Mucosa of descending colon (tissue), 3 donors: ENCODE data around the gene LRRTM3. TPM values are rescaled to one million over a fixed set of nuclear protein-coding genes. Genes with fewer than 3 reads are reported as not detected.

Source experiments
- ATAC-seq: fragments of 200-7000 bp; cut with Tn5 transposase; one replicate; pipeline ENCODE4 v1.9.1; 2020; ENCODE audit warnings: mild to moderate bottlenecking, moderate library complexity
- DNase-seq, 3 donors: peaks; one replicate each; pipeline ENCODE4 v3.0.0-alpha.2; 2020
- H3K36me3 ChIP-seq: fragments of 200-600 bp; one replicate; pipeline ENCODE4 v1.8.0; 2021; ENCODE audit warnings: low read depth, mild to moderate bottlenecking
- H3K4me1 ChIP-seq: fragments of 200-600 bp; one replicate; pipeline ENCODE4 v1.8.0; 2021; ENCODE audit warnings: low read depth, mild to moderate bottlenecking
- H3K4me3 ChIP-seq: fragments of 200-600 bp; one replicate; pipeline ENCODE4 v1.8.0; 2021; ENCODE audit warnings: mild to moderate bottlenecking
- H3K9me3 ChIP-seq: fragments of 200-600 bp; one replicate; pipeline ENCODE4 v1.8.0; 2021; ENCODE audit warnings: mild to moderate bottlenecking
- intact Hi-C, 2 donors: fragments of 100-400 bp; cut with DNase I in 1 of 2; cut with micrococcal nuclease in 1 of 2; formaldehyde crosslinking; loops; one replicate each; pipeline versions ENCODE4 v1.11.0 to v1.11.1; 2022; cut with DNase I, micrococcal nuclease
- total RNA-seq, 3 donors: library from RNA; stranded (reverse); fragmentation: NEBNext Ultra II Directional in 2 of 3; extraction: Animal tissue kit (Norgen Biotek cat#: 25700) in 2 of 3; gene quantifications; one replicate each; pipeline versions ENCODE4 v1.2.1 to v1.2.4, GENCODE V29; 2021 to 2023
- TF ChIP-seq, protein P1 (sequence below): fragments of 200-600 bp; IDR thresholded peaks from one replicate; pipeline ENCODE4 v1.8.0; 2022; ENCODE audit warnings: antibody characterized with exemption, mild to moderate bottlenecking
- donor health status: DM: no; HTN: no; CAD: no; lungs with moderate emphysema.
- donor health status: DM: no; HTN: no; CAD: no.
- donor health status: DM: no; HTN: yes; CAD: no.

LRRTM3 gene
- total RNA-seq, 3 donors from 2014 or later, result 0.09 to 0.16 TPM; not detected in 1

DNA sequence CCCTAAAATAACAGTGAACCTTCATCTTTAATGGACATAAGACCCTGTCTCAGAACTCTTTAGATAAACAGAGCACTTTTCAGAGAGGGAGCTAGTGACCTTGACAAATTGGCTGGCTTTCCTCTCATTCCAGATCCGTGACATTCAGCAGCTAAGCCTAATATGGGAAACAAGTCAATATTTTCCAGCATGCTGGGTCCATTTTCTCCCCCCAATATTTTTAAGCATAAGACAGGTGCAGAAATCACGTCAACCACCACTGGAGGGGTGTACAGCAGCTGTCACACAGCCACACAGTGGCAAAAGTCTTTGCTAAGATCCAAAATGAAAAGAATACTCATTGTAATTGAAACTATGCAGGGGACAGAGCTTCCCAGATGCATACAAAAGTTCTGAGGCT lies 26.1 kb downstream of the LRRTM3 start:
- TF ChIP-seq, protein P1, sequence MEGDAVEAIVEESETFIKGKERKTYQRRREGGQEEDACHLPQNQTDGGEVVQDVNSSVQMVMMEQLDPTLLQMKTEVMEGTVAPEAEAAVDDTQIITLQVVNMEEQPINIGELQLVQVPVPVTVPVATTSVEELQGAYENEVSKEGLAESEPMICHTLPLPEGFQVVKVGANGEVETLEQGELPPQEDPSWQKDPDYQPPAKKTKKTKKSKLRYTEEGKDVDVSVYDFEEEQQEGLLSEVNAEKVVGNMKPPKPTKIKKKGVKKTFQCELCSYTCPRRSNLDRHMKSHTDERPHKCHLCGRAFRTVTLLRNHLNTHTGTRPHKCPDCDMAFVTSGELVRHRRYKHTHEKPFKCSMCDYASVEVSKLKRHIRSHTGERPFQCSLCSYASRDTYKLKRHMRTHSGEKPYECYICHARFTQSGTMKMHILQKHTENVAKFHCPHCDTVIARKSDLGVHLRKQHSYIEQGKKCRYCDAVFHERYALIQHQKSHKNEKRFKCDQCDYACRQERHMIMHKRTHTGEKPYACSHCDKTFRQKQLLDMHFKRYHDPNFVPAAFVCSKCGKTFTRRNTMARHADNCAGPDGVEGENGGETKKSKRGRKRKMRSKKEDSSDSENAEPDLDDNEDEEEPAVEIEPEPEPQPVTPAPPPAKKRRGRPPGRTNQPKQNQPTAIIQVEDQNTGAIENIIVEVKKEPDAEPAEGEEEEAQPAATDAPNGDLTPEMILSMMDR, result no peak
- no peak for ATAC-seq

DNA sequence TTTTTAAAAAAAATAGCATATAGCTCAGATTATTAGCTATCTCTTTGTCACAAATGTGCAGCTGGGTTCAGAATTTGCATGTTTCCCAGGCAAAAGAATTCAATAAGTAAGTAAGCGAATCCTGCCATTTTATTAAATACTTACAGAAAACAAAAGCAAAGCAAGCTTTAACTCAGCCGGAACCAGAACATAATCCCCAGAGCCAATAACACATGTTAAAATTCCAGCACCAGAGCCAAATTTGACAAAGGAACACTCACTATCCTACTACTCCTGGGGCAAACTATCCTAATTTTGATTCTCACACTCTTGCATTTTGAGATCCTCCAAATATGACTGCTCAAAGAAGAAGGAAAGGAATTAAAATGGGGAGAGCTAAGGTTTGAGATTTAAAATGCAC lies 32.6 kb downstream of the LRRTM3 start:
- TF ChIP-seq, protein P1, result no peak
- ATAC-seq, result no peak
- Histone ChIP-seq H3K4me1 (no peaks in the 10 kb centered on the region), H3K36me3 (no peaks in the 10 kb centered on the region), H3K9me3 (no peaks in the 10 kb centered on the region), H3K4me3 (no peak overlapping the region)
- intact Hi-C loops, result no loop called here
- no peak for DNase-seq

More for the DNA sequence above, 26.1 kb downstream of the LRRTM3 start:
- Histone ChIP-seq H3K9me3 (no peaks in the 10 kb centered on the region), H3K4me1 (no peaks in the 10 kb centered on the region), H3K36me3 (no peaks in the 10 kb centered on the region), H3K4me3 (no peak overlapping the region)
- intact Hi-C loops, result no loop called here
- no peak for DNase-seq

DNA sequence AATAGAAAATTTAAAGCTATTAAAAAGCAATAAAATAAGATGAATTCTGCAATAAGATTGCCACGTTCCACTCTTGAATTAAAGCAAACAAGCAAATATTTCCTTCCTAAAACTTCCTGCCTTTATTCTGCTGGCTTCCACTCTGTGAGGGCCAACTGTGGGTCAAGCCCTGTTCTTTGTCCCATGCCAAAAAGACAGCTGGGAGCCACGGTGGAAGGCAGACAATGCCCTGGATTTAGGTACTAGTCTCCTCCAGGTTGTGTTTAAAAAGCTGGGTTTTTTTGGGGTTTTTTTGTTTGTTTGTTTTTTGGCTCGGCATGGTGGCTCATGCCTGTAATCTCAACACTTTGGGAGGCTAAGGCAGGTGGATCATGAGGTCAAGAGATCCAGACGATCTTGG lies 39.1 kb downstream of the LRRTM3 start:
- ATAC-seq, result no peak
- no peaks in the 10 kb centered on the region for H3K36me3 ChIP-seq
- TF ChIP-seq, protein P1, result no peak
- H3K9me3 ChIP-seq, result no peaks in the 10 kb centered on the region
- H3K4me1 ChIP-seq, result no peaks in the 10 kb centered on the region
- intact Hi-C loops, result no loop called here
- DNase-seq, result no peak
- H3K4me3 ChIP-seq, result no peak overlapping the region

DNA sequence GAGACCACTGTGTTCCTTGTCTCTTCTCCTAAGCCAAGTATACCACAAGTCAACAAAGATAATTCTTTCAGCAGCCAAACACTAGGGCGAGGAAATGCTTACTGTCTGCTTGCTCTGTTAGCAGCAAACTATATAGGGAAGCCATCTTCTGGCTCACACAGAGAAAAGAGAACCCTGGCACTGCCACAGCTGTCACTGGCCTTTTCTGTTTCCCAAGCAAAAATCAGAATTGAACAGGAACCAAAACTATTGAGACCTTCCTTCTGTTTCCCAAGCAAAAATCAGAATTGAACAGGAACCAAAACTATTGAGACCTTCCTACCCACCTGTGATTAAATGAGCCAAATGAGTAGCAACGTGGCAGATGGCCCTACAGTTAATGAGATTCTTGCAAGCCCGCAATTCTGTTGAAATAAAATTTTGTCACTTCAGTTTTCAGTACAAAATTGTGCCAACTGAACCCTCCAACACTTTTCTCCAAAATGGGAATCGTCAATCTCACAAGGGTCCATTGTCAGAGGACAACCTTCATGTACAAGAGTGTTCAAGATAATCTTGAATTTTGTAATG lies 54.5 kb downstream of the LRRTM3 start:
- DNase-seq (no peak), ATAC-seq (no peak)
- intact Hi-C loops, result no loop called here
- Histone ChIP-seq H3K4me3 (no peak overlapping the region), H3K9me3 (no peaks in the 10 kb centered on the region), H3K4me1 (no peaks in the 10 kb centered on the region), H3K36me3 (no peaks in the 10 kb centered on the region)
- TF ChIP-seq, protein P1, result no peak

DNA sequence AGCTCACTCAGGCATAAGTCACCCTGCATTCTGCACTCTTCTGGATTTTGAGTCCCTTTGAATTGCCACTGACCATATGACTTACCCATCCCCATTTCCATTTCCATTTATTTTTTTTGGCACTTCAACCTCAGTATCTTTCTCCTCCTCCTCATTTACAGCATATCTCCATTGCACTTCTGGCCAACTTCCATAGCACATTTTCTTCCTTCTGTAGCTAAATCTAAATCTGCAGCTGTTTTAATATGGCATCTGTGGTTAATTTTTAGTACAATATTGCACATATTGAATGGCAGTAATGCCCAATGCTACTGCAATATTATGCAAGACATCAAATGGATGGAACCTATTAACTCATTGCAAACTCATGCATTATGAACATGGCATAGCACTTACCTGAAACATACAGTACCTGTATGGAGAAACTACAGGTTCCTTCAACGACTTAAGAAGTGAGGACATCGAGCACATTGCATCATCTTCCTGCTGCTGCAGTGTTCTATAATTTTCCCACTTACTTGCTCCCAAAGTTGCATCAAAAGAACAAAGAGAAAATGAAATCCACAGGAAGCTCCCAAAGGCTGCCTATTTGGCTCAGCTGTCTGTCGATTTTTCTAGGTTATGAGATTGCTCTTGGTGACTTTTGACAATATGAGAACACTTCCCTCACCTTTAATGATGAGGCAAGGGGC lies 55.7 kb downstream of the LRRTM3 start:
- no peaks in the 10 kb centered on the region for H3K36me3 ChIP-seq
- TF ChIP-seq, protein P1, result no peak
- H3K4me1 ChIP-seq, result no peaks in the 10 kb centered on the region
- H3K4me3 ChIP-seq, result no peak overlapping the region
- DNase-seq, result no peak
- no peak for ATAC-seq
- intact Hi-C loops, result no loop called here
- H3K9me3 ChIP-seq, result no peaks in the 10 kb centered on the region
